HG03520 (cell line): ENCODE results near the gene STARD10.

Source experiments
- ATAC-seq: cut with Tn5 transposase; IDR thresholded peaks from one replicate; pipeline ENCODE4 v1.9.1; 2021; ENCODE audit warnings: mild to moderate bottlenecking, moderate library complexity; ENCODE audit not compliant: unreplicated experiment

Gene STARD10

GRCh38 chr11:72781313-72782080 lies 12.3 kb downstream of the STARD10 start:
- ATAC-seq = no peak

GRCh38 chr11:72781063-72781312 lies 12.9 kb downstream of the STARD10 start:
- ATAC-seq = no peak

GRCh38 chr11:72780296-72781062 lies 13.4 kb downstream of the STARD10 start:
- ATAC-seq = no peak

GRCh38 chr11:72779495-72780128 lies 14.2 kb downstream of the STARD10 start:
- no peak for ATAC-seq

- ATAC-seq = no peak
Observed at GRCh38 chr11:72778535-72779494, 15.0 kb downstream of the STARD10 start.

GRCh38 chr11:72777755-72778278 lies 16.0 kb downstream of the STARD10 start:
- ATAC-seq = no peak

- no peak for ATAC-seq
Observed at GRCh38 chr11:72776844-72777754, 16.7 kb downstream of the STARD10 start.

- ATAC-seq = no peak
Observed at GRCh38 chr11:72776117-72776843, 17.6 kb downstream of the STARD10 start.

GRCh38 chr11:72775288-72776110 lies 18.3 kb downstream of the STARD10 start:
- no peak for ATAC-seq

GRCh38 chr11:72774499-72774898 lies 19.3 kb downstream of the STARD10 start:
- ATAC-seq = no peak

- ATAC-seq = no peak
Observed at GRCh38 chr11:72773696-72774095, 20.2 kb downstream of the STARD10 start.

GRCh38 chr11:72773291-72773690 lies 20.6 kb downstream of the STARD10 start:
- no peak for ATAC-seq

GRCh38 chr11:72772059-72772458 lies 21.8 kb downstream of the STARD10 start:
- ATAC-seq = no peak

- no peak for ATAC-seq
Observed at GRCh38 chr11:72771507-72771906, 22.3 kb downstream of the STARD10 start.

GRCh38 chr11:72770799-72771198 lies 23.0 kb downstream of the STARD10 start:
- ATAC-seq = no peak

GRCh38 chr11:72769680-72770079 lies 24.2 kb downstream of the STARD10 start:
- ATAC-seq = no peak

GRCh38 chr11:72768581-72768980 lies 25.3 kb downstream of the STARD10 start:
- ATAC-seq = no peak
